HCT116 (cell line): ENCODE results near the gene MORN1. TPM values are rescaled to one million over a fixed set of nuclear protein-coding genes. Genes with fewer than 3 reads are reported as not detected.

Experiments
- ATAC-seq: fragments of 200-7000 bp; cut with Tn5 transposase; 2 replicates; pipeline ENCODE4 v1.9.1; 2020; ENCODE audit warnings: mild to moderate bottlenecking, moderate library complexity
- BruUV-seq: library from RNA; stranded (reverse); fragments of 400-500 nt; replicated peaks from 2 replicates; lab custom pipeline; 2021; lab: Mats Ljungman, UMichigan
- CTCF ChIA-PET: fragments of 300-600 bp; sonication (Branson Sonifier 250); formaldehyde crosslinking; loops from one replicate; lab custom pipeline; 2021; ENCODE audit warnings: antibody characterized with exemption; lab: Charles Lee
- POLR2A ChIA-PET: fragments of 300-600, 350-600 bp; sonication (Branson Sonifier 250); formaldehyde crosslinking; loops from one replicate; lab custom pipeline; 2021; ENCODE audit warnings: antibody characterized with exemption; lab: Charles Lee
- RAD21 ChIA-PET, 2 experiments: fragments of 300-600 bp; sonication (Branson Sonifier 250); formaldehyde crosslinking; loops; one replicate each; lab custom pipeline; 2023; ENCODE audit warnings: low total read pairs in 2 of 2; ENCODE audit not compliant: uncharacterized antibody in 2 of 2, unreplicated experiment in 2 of 2, low non-redundant PET in 1 of 2; lab: Charles Lee
- DNase-seq: peaks from one replicate; pipeline ENCODE4 v3.0.0-alpha.2; 2010; ENCODE audit warnings: low read depth, low spot score
- H2AFZ ChIP-seq: fragments of 200-600 bp; shearing (Covaris generic), sonication (generic); 2 replicates; pipeline ENCODE4 v1.6.1; 2017; ENCODE audit warnings: low read depth, mixed run types, mixed read lengths, antibody characterized with exemption, low read length; ENCODE audit not compliant: poor library complexity, severe bottlenecking
- H3K27ac ChIP-seq: 2 replicates; pipeline ENCODE4 v1.5.1; 2012; ENCODE audit warnings: low read depth, low read length
- H3K27me3 ChIP-seq: fragments of 200-600 bp; sonication (generic); 2 replicates; pipeline ENCODE4 v1.6.1; 2016; ENCODE audit warnings: mixed run types, low read length, mixed read lengths; ENCODE audit not compliant: insufficient read depth
- H3K36me3 ChIP-seq, 2 experiments: fragments of 200-500 bp in 1 of 2; fragments of 200-600 bp in 1 of 2; sonication (Bioruptor generic) in 1 of 2; sonication (generic) in 1 of 2; 2 replicates each; pipeline versions ENCODE4 v1.5.1 to v1.6.1; 2014 to 2016; ENCODE audit warnings: low read length in 2 of 2, inconsistent platforms in 1 of 2, mixed read lengths in 1 of 2, mixed run types in 1 of 2; ENCODE audit not compliant: insufficient read depth in 2 of 2, control insufficient read depth in 1 of 2
- H3K4me1 ChIP-seq, 2 experiments: fragments of 200-600 bp in 1 of 2; sonication (generic) in 1 of 2; 2 replicates each; pipeline versions ENCODE4 v1.5.1 to v1.6.1; 2012 to 2017; ENCODE audit warnings: low read length in 2 of 2, inconsistent platforms in 1 of 2, mild to moderate bottlenecking in 1 of 2, mixed read lengths in 1 of 2, mixed run types in 1 of 2, moderate library complexity in 1 of 2; ENCODE audit not compliant: insufficient read depth in 2 of 2, control insufficient read depth in 1 of 2
- H3K4me2 ChIP-seq: fragments of 200-600 bp; sonication (generic); 2 replicates; pipeline ENCODE4 v1.6.1; 2017; ENCODE audit warnings: mixed run types, low read length, mixed read lengths
- H3K4me3 ChIP-seq, 2 experiments: fragments of 200-600 bp in 1 of 2; sonication (generic) in 1 of 2; replicated peaks in 1 of 2; 2 replicates each; pipeline ENCODE4 v1.5.1; 2011 to 2016; ENCODE audit warnings: low read length in 2 of 2, control low read depth in 1 of 2, low read depth in 1 of 2, mild to moderate bottlenecking in 1 of 2, mixed read lengths in 1 of 2, mixed run types in 1 of 2
- H3K79me2 ChIP-seq: fragments of 200-600 bp; sonication (generic); 2 replicates; pipeline ENCODE4 v1.6.1; 2017; ENCODE audit warnings: mild to moderate bottlenecking, mixed run types, low read length, moderate library complexity, mixed read lengths; ENCODE audit not compliant: insufficient read depth
- H3K9ac ChIP-seq: fragments of 200-600 bp; sonication (generic); 2 replicates; pipeline ENCODE4 v1.6.1; 2016; ENCODE audit warnings: low read length, mixed read lengths
- H3K9me2 ChIP-seq: fragments of 200-600 bp; sonication (generic), shearing (Covaris generic); 2 replicates; pipeline ENCODE4 v1.6.1; 2017; ENCODE audit warnings: mixed run types, mild to moderate bottlenecking, moderate library complexity; ENCODE audit not compliant: insufficient read depth
- H3K9me3 ChIP-seq, 2 experiments: fragments of 200-500 bp in 1 of 2; fragments of 200-600 bp in 1 of 2; sonication (Bioruptor generic) in 1 of 2; sonication (generic) in 1 of 2; 2 replicates each; pipeline ENCODE4 v1.6.1; 2014 to 2017; ENCODE audit warnings: low read length in 2 of 2, mixed read lengths in 2 of 2, inconsistent platforms in 1 of 2, low read depth in 1 of 2, mild to moderate bottlenecking in 1 of 2, mixed run types in 1 of 2, moderate library complexity in 1 of 2; ENCODE audit not compliant: control insufficient read depth in 1 of 2, insufficient read depth in 1 of 2
- H4K20me1 ChIP-seq: fragments of 200-600 bp; sonication (generic), shearing (Covaris generic); 2 replicates; pipeline ENCODE4 v1.6.1; 2017; ENCODE audit warnings: mixed run types, mild to moderate bottlenecking, moderate library complexity; ENCODE audit not compliant: insufficient read depth
- ATF3 ChIP-seq: IDR thresholded peaks from 2 replicates; pipeline ENCODE4 v1.6.1; 2012
- CBX3 ChIP-seq: IDR thresholded peaks from 2 replicates; pipeline ENCODE4 v1.6.1; 2012; ENCODE audit warnings: low read depth
- CEBPB ChIP-seq: IDR thresholded peaks from 2 replicates; pipeline ENCODE4 v1.6.1; 2012; ENCODE audit warnings: low read depth
- ELF1 ChIP-seq: IDR thresholded peaks from 2 replicates; pipeline ENCODE4 v1.6.1; 2012; ENCODE audit warnings: low read depth, borderline replicate concordance
- EZH2 ChIP-seq: fragments of 200-600 bp; sonication (generic); IDR thresholded peaks from 2 replicates; pipeline ENCODE4 v1.6.1; 2017; ENCODE audit warnings: antibody characterized with exemption, mixed run types
- EZH2phosphoT487 ChIP-seq: fragments of 200-600 bp; IDR thresholded peaks from 2 replicates; pipeline ENCODE4 v1.6.1; 2018; ENCODE audit warnings: antibody characterized with exemption, borderline replicate concordance
- FOSL1 ChIP-seq: IDR thresholded peaks from 2 replicates; pipeline ENCODE4 v1.6.1; 2012; ENCODE audit warnings: low read depth
- MAX ChIP-seq: IDR thresholded peaks from 2 replicates; pipeline ENCODE4 v1.6.1; 2012
- POLR2AphosphoS5 ChIP-seq: IDR thresholded peaks from 2 replicates; pipeline ENCODE4 v1.6.1; 2011; ENCODE audit warnings: mild to moderate bottlenecking, low read depth, low read length, moderate library complexity
- RAD21 ChIP-seq: IDR thresholded peaks from 2 replicates; pipeline ENCODE4 v1.6.1; 2012; ENCODE audit warnings: low read depth, mild to moderate bottlenecking
- REST ChIP-seq: IDR thresholded peaks from 2 replicates; pipeline ENCODE4 v1.6.1; 2012; ENCODE audit warnings: low read depth
- SIN3A ChIP-seq: IDR thresholded peaks from 2 replicates; pipeline ENCODE4 v1.6.1; 2012; ENCODE audit warnings: low read depth
- SP1 ChIP-seq: IDR thresholded peaks from 2 replicates; pipeline ENCODE4 v1.6.1; 2012; ENCODE audit warnings: low read depth
- SRF ChIP-seq: IDR thresholded peaks from 2 replicates; pipeline ENCODE4 v1.6.1; 2012; ENCODE audit warnings: low read depth
- TCF7L2 ChIP-seq: IDR thresholded peaks from 2 replicates; pipeline ENCODE4 v1.7.0; 2011; ENCODE audit warnings: borderline replicate concordance, inconsistent platforms; ENCODE audit not compliant: insufficient read depth, insufficient read length; ENCODE audit errors: extremely low read depth
- ZBTB33 ChIP-seq: IDR thresholded peaks from 2 replicates; pipeline ENCODE4 v1.6.1; 2011; ENCODE audit warnings: mild to moderate bottlenecking, low read length, moderate library complexity; ENCODE audit not compliant: insufficient replicate concordance; ENCODE audit errors: extremely low read depth
- ZFX ChIP-seq: fragments of 450-650 bp; IDR thresholded peaks from 2 replicates; pipeline ENCODE4 v1.6.1; 2017
- intact Hi-C: fragments of 100-400 bp; cut with micrococcal nuclease; formaldehyde crosslinking; loops from 2 replicates; pipeline ENCODE4 v1.10.0; 2022
- total RNA-seq: library from RNA; stranded (reverse); gene quantifications from one replicate; pipeline ENCODE4 v1.2.1, GENCODE V29; 2021; ENCODE audit not compliant: unreplicated experiment

Gene MORN1
- total RNA-seq, 1 experiment from 2014 or later: 21.4 TPM

GRCh38 chr1:2437617-2438016, 46.3 kb upstream of the MORN1 start:
- Histone ChIP-seq H3K9me3 (no peaks in the 10 kb centered on the region), H3K4me2 (no peak overlapping the region), H3K79me2 (no peaks in the 10 kb centered on the region), H3K27ac (no peak overlapping the region), H3K4me3 (no peak overlapping the region), H3K4me1 (no peaks in the 10 kb centered on the region), H3K36me3 (no peaks in the 10 kb centered on the region), H3K9ac (no peak overlapping the region), H3K27me3 (peaks cover 7% of the 10 kb centered on the region; the same call in 1 of the 2 replicates), H2AFZ (no peak overlapping the region), H3K9me2 (no peaks in the 10 kb centered on the region), H4K20me1 (no peaks in the 10 kb centered on the region)
- no peak for TF ChIP-seq FOSL1
- TF ChIP-seq EZH2: no peak
- BruUV-seq: no TSS peak
- ATAC-seq: no peak
- ChIA-PET RAD21 (no interaction called here), CTCF (no interaction called here), POLR2A (no interaction called here)
- DNase-seq: no peak
- intact Hi-C loops: no loop called here

GRCh38 chr1:2436876-2437275, 45.5 kb upstream of the MORN1 start:
- Histone ChIP-seq H3K27me3 (peaks cover 7% of the 10 kb centered on the region; the same call in 1 of the 2 replicates), H3K27ac (no peak overlapping the region), H3K79me2 (no peaks in the 10 kb centered on the region), H3K4me2 (no peak overlapping the region), H4K20me1 (no peaks in the 10 kb centered on the region), H3K9ac (no peak overlapping the region), H3K9me3 (no peaks in the 10 kb centered on the region), H3K36me3 (no peaks in the 10 kb centered on the region), H3K9me2 (no peaks in the 10 kb centered on the region), H2AFZ (no peak overlapping the region), H3K4me1 (no peaks in the 10 kb centered on the region), H3K4me3 (no peak overlapping the region)
- RAD21 ChIA-PET: no interaction called here
- POLR2A ChIA-PET: no interaction called here
- DNase-seq (no peak), ATAC-seq (no peak)
- CTCF ChIA-PET: no interaction called here
- no TSS peak for BruUV-seq
- intact Hi-C loops: no loop called here
- TF ChIP-seq EZH2phosphoT487: no peak
- no peak for TF ChIP-seq SRF
- TF ChIP-seq CEBPB: no peak
- no peak for TF ChIP-seq TCF7L2
- TF ChIP-seq ATF3: no peak
- TF ChIP-seq CBX3: no peak
- no peak for TF ChIP-seq SIN3A
- TF ChIP-seq ZBTB33: no peak
- TF ChIP-seq ZFX: no peak
- TF ChIP-seq ELF1: no peak
- no peak for TF ChIP-seq POLR2AphosphoS5
- TF ChIP-seq RAD21: no peak
- no peak for TF ChIP-seq SP1
- TF ChIP-seq FOSL1: no peak
- no peak for TF ChIP-seq REST
- TF ChIP-seq EZH2: no peak
- no peak for TF ChIP-seq MAX
